MG63 (cell line): Measurements from ENCODE around the gene TBL1X. TPM values are rescaled to one million over a fixed set of nuclear protein-coding genes. Genes with fewer than 3 reads are reported as not detected.

Experiments
- DNase-seq: peaks from one replicate; pipeline ENCODE4 v3.0.0-alpha.2; 2020
- H3K27me3 ChIP-seq: fragments of 250-450 bp; sonication (Bioruptor Pico); 2 replicates; pipeline ENCODE4 v1.5.1; 2020; ENCODE audit warnings: mild to moderate bottlenecking, moderate library complexity
- H3K36me3 ChIP-seq: fragments of 250-450 bp; sonication (Bioruptor Pico); 2 replicates; pipeline ENCODE4 v1.5.1; 2020; ENCODE audit warnings: mild to moderate bottlenecking, moderate library complexity
- H3K4me3 ChIP-seq: fragments of 250-450 bp; sonication (Bioruptor Pico); 2 replicates; pipeline ENCODE4 v1.5.1; 2020; ENCODE audit warnings: mild to moderate bottlenecking, moderate library complexity
- H3K9me3 ChIP-seq: fragments of 250-450 bp; sonication (Bioruptor Pico); 2 replicates; pipeline ENCODE4 v1.5.1; 2020; ENCODE audit warnings: mild to moderate bottlenecking, moderate library complexity
- total RNA-seq: library from RNA; depleted of rRNA; stranded (reverse); fragments of >200 nt; shearing (Covaris generic); gene quantifications from 2 replicates; pipeline ENCODE4 v1.2.3, GENCODE V29; 2014; ENCODE audit warnings: low replicate concordance

The TBL1X gene
- total RNA-seq, 1 experiment from 2014 or later = 4.3 TPM

GRCh38 chrX:9707306-9708033, 242.6 kb downstream of the TBL1X start:
- H3K4me3 ChIP-seq = no peak overlapping the region

DNA sequence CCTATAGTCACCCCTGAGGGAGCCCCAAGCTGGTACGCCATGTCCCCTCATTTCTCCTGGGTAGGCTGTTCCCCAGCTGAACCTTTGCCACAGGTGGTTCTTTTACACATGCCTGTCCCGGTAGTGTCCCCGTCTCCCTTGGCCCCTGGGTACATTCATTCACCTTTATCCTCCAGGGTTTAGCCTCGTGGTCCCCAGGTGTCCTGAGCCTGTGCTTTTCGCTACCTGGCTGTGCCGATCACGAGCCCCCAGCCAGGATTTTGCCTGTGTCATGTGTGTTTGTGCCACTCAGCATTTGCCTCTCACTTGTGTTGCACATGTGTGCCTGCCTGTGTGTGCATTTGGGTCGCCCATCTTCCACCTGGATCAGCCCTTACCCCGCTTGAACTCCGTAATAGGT, 243.2 kb downstream of the TBL1X start:
- H3K4me3 ChIP-seq = no peak overlapping the region
- DNase-seq = no peak
- H3K36me3 ChIP-seq = peaks cover 7% of the 10 kb centered on the region
- H3K9me3 ChIP-seq = no peaks in the 10 kb centered on the region
- no peaks in the 10 kb centered on the region for H3K27me3 ChIP-seq

More at GRCh38 chrX:9707306-9708033, 242.6 kb downstream of the TBL1X start:
- no peaks in the 10 kb centered on the region for H3K9me3 ChIP-seq
- no peak for DNase-seq
- no peaks in the 10 kb centered on the region for H3K27me3 ChIP-seq
- H3K36me3 ChIP-seq = peaks cover 7% of the 10 kb centered on the region

GRCh38 chrX:9708923-9709553, 244.2 kb downstream of the TBL1X start:
- peak; percentile 47 for DNase-seq
- peaks cover 7% of the 10 kb centered on the region for H3K36me3 ChIP-seq
- no peak overlapping the region for H3K4me3 ChIP-seq
- no peaks in the 10 kb centered on the region for H3K27me3 ChIP-seq
- no peaks in the 10 kb centered on the region for H3K9me3 ChIP-seq

- peaks cover 7% of the 10 kb centered on the region for H3K36me3 ChIP-seq
- no peaks in the 10 kb centered on the region for H3K27me3 ChIP-seq
- no peak for DNase-seq
- H3K4me3 ChIP-seq = no peak overlapping the region
- no peaks in the 10 kb centered on the region for H3K9me3 ChIP-seq
These were observed 245.5 kb downstream of the TBL1X start for GRCh38 chrX:9710332-9710731.

- no peaks in the 10 kb centered on the region; the same call in 1 of the 2 replicates for H3K36me3 ChIP-seq
- no peak overlapping the region for H3K4me3 ChIP-seq
- no peaks in the 10 kb centered on the region for H3K9me3 ChIP-seq
- H3K27me3 ChIP-seq = no peaks in the 10 kb centered on the region
- no peak for DNase-seq
These were observed 252.5 kb downstream of the TBL1X start for GRCh38 chrX:9717376-9717775.

GRCh38 chrX:9724711-9725110, 259.9 kb downstream of the TBL1X start:
- Histone ChIP-seq H3K4me3 (no peak overlapping the region), H3K27me3 (no peaks in the 10 kb centered on the region), H3K9me3 (no peaks in the 10 kb centered on the region), H3K36me3 (no peaks in the 10 kb centered on the region)
- DNase-seq = no peak

DNA sequence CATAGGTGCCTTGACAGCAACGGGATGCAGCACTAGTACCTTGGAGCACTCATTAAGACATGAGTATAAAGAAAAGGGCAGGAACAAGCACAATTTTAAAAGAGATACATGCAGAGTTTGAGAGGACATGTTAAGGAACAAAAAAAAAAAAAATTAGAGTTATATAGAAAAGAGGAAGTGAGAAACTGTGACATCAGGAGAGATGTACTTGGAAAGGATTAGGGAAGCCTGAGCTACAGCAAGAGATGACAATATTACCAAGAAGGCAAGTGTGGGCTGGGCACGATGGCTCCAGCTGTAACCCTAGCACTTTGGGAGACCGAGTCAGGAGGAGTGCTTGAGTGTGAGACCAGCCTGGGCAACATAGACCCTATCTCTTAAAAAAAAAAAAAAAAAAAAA, 263.4 kb downstream of the TBL1X start:
- Histone ChIP-seq H3K36me3 (no peaks in the 10 kb centered on the region), H3K9me3 (0 out of 2 replicates have a peak, but pooled peaks cover 3% of the 10 kb centered on the region), H3K27me3 (no peaks in the 10 kb centered on the region), H3K4me3 (no peak overlapping the region)
- no peak for DNase-seq

DNA sequence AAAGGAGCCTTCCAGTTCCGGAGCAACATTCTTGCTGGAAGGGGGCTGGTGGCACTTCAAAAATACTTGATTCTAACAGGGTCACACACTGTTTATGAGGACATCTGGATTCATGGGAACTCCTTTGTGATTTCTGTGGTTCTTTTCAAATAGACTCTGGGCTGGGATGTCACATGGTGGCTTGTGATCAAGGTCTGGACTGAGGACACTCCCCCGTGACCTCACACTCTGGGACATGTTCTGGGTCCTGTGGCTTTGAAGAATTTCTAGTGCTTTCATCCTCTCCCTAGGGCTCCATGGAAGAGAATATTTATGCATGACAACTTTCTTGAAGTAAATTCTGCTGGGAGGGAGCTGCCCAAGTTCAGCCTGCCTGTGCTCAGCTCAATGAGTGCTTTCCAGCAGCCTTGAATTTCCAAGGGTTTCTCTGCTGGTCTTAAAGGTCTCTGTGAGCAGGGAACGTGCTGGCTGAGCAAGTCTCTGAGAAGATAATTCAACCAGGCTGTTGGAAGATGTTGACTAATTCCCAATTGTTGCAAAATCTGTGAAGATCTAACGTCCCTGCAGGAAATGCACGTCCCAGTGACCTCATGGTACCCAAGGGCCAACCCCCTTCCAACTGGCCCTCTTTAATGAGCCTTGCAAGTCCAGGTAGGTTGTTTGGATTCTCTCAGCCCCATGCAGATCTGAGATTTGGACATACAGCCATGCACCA, 264.5 kb downstream of the TBL1X start:
- no peak for DNase-seq
- H3K4me3 ChIP-seq = no peak overlapping the region
- 0 out of 2 replicates have a peak, but pooled peaks cover 3% of the 10 kb centered on the region for H3K9me3 ChIP-seq
- H3K27me3 ChIP-seq = no peaks in the 10 kb centered on the region
- no peaks in the 10 kb centered on the region for H3K36me3 ChIP-seq

DNA sequence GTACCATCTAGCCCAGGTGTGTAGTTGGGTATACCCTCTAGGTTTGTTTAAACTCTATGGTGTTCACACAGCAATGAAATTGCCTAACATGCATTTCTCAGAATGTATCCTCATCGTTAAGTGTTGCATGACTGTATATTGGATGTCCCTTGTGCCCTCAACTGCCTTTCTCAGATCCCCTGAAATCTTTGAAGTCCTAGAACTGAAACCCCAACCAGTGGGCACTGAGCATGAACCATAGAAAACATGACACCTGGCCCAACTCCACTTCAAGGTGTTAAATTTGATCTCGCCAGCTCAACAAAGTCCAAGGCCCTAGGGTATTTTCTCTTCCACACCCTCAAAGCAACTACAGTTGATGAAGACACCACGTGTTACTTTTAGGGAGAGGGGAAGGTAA, 265.2 kb downstream of the TBL1X start:
- H3K4me3 ChIP-seq = no peak overlapping the region
- H3K9me3 ChIP-seq = 0 out of 2 replicates have a peak, but pooled peaks cover 3% of the 10 kb centered on the region
- no peaks in the 10 kb centered on the region for H3K27me3 ChIP-seq
- no peak for DNase-seq
- H3K36me3 ChIP-seq = no peaks in the 10 kb centered on the region

GRCh38 chrX:9730752-9731151, 265.9 kb downstream of the TBL1X start:
- DNase-seq = no peak

DNA sequence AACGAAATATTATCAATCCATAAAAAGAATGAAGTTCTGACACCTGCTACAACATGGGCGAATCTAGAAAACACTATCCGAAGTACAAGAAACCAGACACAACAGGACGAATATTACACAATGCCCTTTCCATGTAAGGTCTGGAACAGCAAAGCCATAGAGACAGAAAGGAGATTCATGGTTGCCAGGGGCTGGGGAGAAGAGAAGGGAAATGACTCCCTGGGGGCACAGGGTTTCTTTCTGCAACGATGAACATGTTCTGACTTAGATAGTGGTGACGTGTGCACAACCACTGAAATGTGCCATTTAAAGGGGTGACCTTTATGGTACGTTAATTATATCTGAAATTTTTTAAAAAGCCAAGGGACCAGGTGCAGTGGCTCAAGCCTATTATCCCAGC, 272.5 kb downstream of the TBL1X start:
- no peak overlapping the region for H3K4me3 ChIP-seq
- H3K9me3 ChIP-seq = no peaks in the 10 kb centered on the region
- no peaks in the 10 kb centered on the region for H3K36me3 ChIP-seq
- DNase-seq = no peak
- H3K27me3 ChIP-seq = no peaks in the 10 kb centered on the region

More at GRCh38 chrX:9730752-9731151, 265.9 kb downstream of the TBL1X start:
- H3K9me3 ChIP-seq = 0 out of 2 replicates have a peak, but pooled peaks cover 3% of the 10 kb centered on the region
- no peaks in the 10 kb centered on the region for H3K27me3 ChIP-seq
- no peak overlapping the region for H3K4me3 ChIP-seq
- no peaks in the 10 kb centered on the region for H3K36me3 ChIP-seq

DNA sequence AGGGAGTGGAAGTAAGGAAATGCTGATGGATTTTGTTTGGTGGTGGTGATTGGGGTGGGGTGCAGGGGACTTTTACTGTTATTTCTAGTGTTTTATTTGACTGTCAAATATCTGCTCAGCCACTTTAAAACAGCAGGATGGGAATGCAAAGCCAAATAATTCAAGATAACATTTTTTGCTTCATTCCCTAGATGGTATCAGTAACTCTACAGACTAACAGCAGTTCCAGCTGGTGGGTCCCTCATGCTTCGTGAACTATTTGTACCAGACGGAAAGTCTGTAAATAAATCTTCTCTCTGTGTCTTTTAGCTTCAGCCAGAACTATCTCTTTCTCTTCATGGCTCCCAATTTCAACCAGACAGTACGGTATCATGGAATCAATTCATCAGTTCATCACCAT, 273.3 kb downstream of the TBL1X start:
- DNase-seq = no peak
- no peaks in the 10 kb centered on the region for H3K36me3 ChIP-seq

DNA sequence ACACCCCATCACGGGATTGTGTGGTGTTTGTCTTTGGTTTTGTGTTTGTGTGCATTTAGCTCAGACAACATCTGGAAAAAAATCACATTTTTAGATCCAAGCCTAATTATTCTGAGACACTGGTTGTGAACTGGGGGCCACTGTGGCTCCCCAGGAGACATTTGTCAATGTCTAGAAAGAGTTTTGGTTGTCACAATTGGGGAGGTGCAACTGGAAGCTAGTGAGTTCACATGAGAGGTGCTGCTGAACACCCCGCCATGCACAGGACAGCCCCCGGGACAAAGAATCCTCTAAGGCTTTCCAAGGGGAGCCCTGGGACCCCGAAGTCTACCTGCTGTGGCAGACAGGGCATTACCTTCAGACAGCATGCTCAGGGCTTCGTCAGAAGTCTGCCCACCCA, 274.3 kb downstream of the TBL1X start:
- Histone ChIP-seq H3K27me3 (no peaks in the 10 kb centered on the region), H3K36me3 (no peaks in the 10 kb centered on the region), H3K4me3 (no peak overlapping the region), H3K9me3 (no peaks in the 10 kb centered on the region)
- no peak for DNase-seq

More for the DNA sequence above, 273.3 kb downstream of the TBL1X start:
- H3K4me3 ChIP-seq = no peak overlapping the region
- no peaks in the 10 kb centered on the region for H3K9me3 ChIP-seq
- H3K27me3 ChIP-seq = no peaks in the 10 kb centered on the region

- DNase-seq = no peak
These were observed 280.7 kb downstream of the TBL1X start for GRCh38 chrX:9745417-9746115.

GRCh38 chrX:9746148-9746888, 281.5 kb downstream of the TBL1X start:
- Histone ChIP-seq H3K4me3 (no peak overlapping the region), H3K36me3 (no peaks in the 10 kb centered on the region), H3K27me3 (no peaks in the 10 kb centered on the region), H3K9me3 (no peaks in the 10 kb centered on the region)
- DNase-seq = no peak

More at GRCh38 chrX:9745417-9746115, 280.7 kb downstream of the TBL1X start:
- H3K9me3 ChIP-seq = no peaks in the 10 kb centered on the region
- no peak overlapping the region for H3K4me3 ChIP-seq
- no peaks in the 10 kb centered on the region for H3K36me3 ChIP-seq
- H3K27me3 ChIP-seq = no peaks in the 10 kb centered on the region

DNA sequence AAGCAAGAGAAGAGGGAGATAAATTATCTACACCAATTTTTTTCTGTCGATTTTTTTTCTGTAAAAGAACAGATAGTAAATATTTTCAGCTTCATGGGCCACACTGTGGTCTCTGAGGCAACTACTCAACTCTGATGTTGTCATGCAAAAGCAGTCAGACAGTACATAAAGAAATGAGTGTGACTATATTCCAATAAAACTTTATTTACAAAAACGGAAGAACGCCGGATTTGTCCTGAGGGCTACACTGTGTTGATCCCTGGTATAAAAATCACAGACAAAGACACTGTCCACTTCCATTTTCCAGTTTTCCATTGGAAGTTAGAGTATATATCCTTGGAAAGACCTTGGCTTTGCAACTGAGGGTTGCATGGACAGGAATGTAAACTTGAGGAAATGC, 282.8 kb downstream of the TBL1X start:
- Histone ChIP-seq H3K9me3 (no peaks in the 10 kb centered on the region), H3K27me3 (no peaks in the 10 kb centered on the region), H3K4me3 (no peak overlapping the region), H3K36me3 (no peaks in the 10 kb centered on the region)
- no peak for DNase-seq
